ENCODE data around the gene PXDN.
"Not testable (repeated sequence)": the region's sequence is repeated elsewhere in the genome, so short reads cannot be mapped to it uniquely, and the experiment has no call there.

The PXDN gene

GRCh38 chr2:1716014-1716305 lies 28.4 kb downstream of the PXDN start:
- not testable (repeated sequence) for H3K4me1 ChIP-seq (ENCODE audit: control insufficient read depth, low read depth, low read length); H3K4ac ChIP-seq (ENCODE audit: low read depth, low read length); H2AK5ac ChIP-seq (ENCODE audit: low read length); H3K36me3 ChIP-seq (ENCODE audit: control insufficient read depth, insufficient read depth, low read length); H2BK15ac ChIP-seq (replicated peaks; ENCODE audit: low read depth); H3K18ac ChIP-seq (ENCODE audit: low read length); H3K27me3 ChIP-seq (ENCODE audit: insufficient read depth, low read length, poor library complexity); H3K4me2 ChIP-seq (ENCODE audit: low read length); H2BK5ac ChIP-seq (ENCODE audit: low read length); H3K9ac ChIP-seq (ENCODE audit: low read length); H3K56ac ChIP-seq (ENCODE audit: low read length); H4K5ac ChIP-seq (ENCODE audit: low read length); H4K8ac ChIP-seq (ENCODE audit: low read depth, low read length); DNase-seq; H3K4me3 ChIP-seq (ENCODE audit: low read length); H2BK120ac ChIP-seq (ENCODE audit: low read depth, low read length); H3K27ac ChIP-seq (ENCODE audit: low read depth, low read length); H3K23ac ChIP-seq (ENCODE audit: low read length)
- peaks cover 33% of the 10 kb centered on the region for H3K79me2 ChIP-seq (ENCODE audit: control insufficient read depth, insufficient read depth, low read length)
- WGBS (ENCODE audit: extremely low coverage, insufficient coverage, low lambda C conversion rate), result no CpG with 5 or more reads among the region's 2 CpGs
- peaks cover 25% of the 10 kb centered on the region for H3K79me1 ChIP-seq (ENCODE audit: low read length)

- WGBS (ENCODE audit: extremely low coverage, insufficient coverage, low lambda C conversion rate), result no CpG with 5 or more reads among the region's 22 CpGs
- peaks cover 31% of the 10 kb centered on the region for H3K79me2 ChIP-seq (ENCODE audit: control insufficient read depth, insufficient read depth, low read length)
- no peaks in the 10 kb centered on the region for H3K4me1 ChIP-seq (ENCODE audit: control insufficient read depth, low read depth, low read length)
- no peaks in the 10 kb centered on the region for H3K27me3 ChIP-seq (ENCODE audit: insufficient read depth, low read length, poor library complexity)
- DNase-seq, result no peak
- no peak overlapping the region for H3K56ac ChIP-seq (ENCODE audit: low read length)
- H3K79me1 ChIP-seq (ENCODE audit: low read length), result peaks cover 24% of the 10 kb centered on the region
- H3K4me2 ChIP-seq (ENCODE audit: low read length), result no peak overlapping the region
- H3K9ac ChIP-seq (ENCODE audit: low read length), result no peak overlapping the region
- H3K18ac ChIP-seq (ENCODE audit: low read length), result no peak overlapping the region
- H2BK5ac ChIP-seq (ENCODE audit: low read length), result no peak overlapping the region
- no peaks in the 10 kb centered on the region for H3K36me3 ChIP-seq (ENCODE audit: control insufficient read depth, insufficient read depth, low read length)
- no peak overlapping the region for H3K27ac ChIP-seq (ENCODE audit: low read depth, low read length)
- H3K4me3 ChIP-seq (ENCODE audit: low read length), result no peak overlapping the region
- H2AK5ac ChIP-seq (ENCODE audit: low read length), result no peak overlapping the region
- H3K23ac ChIP-seq (ENCODE audit: low read length), result no peak overlapping the region
- no peak overlapping the region for H4K5ac ChIP-seq (ENCODE audit: low read length)
- H2BK120ac ChIP-seq (ENCODE audit: low read depth, low read length), result no peak overlapping the region
- no peak overlapping the region for H4K8ac ChIP-seq (ENCODE audit: low read depth, low read length)
- no peak overlapping the region for H2BK15ac ChIP-seq (replicated peaks; ENCODE audit: low read depth)
- H3K4ac ChIP-seq (ENCODE audit: low read depth, low read length), result no peak overlapping the region
Measured at GRCh38 chr2:1715184-1716013, 28.9 kb downstream of the PXDN start.

- H3K18ac ChIP-seq (ENCODE audit: low read length), result no peak overlapping the region
- WGBS (ENCODE audit: extremely low coverage, insufficient coverage, low lambda C conversion rate), result no CpG with 5 or more reads among the region's 17 CpGs
- no peaks in the 10 kb centered on the region for H3K27me3 ChIP-seq (ENCODE audit: insufficient read depth, low read length, poor library complexity)
- H3K79me2 ChIP-seq (ENCODE audit: control insufficient read depth, insufficient read depth, low read length), result peaks cover 31% of the 10 kb centered on the region
- H3K56ac ChIP-seq (ENCODE audit: low read length), result no peak overlapping the region
- no peak overlapping the region for H3K4me2 ChIP-seq (ENCODE audit: low read length)
- H4K8ac ChIP-seq (ENCODE audit: low read depth, low read length), result no peak overlapping the region
- peaks cover 28% of the 10 kb centered on the region for H3K79me1 ChIP-seq (ENCODE audit: low read length)
- no peak overlapping the region for H2BK15ac ChIP-seq (replicated peaks; ENCODE audit: low read depth)
- no peak overlapping the region for H2AK5ac ChIP-seq (ENCODE audit: low read length)
- H3K9ac ChIP-seq (ENCODE audit: low read length), result no peak overlapping the region
- no peak overlapping the region for H4K5ac ChIP-seq (ENCODE audit: low read length)
- H3K4ac ChIP-seq (ENCODE audit: low read depth, low read length), result no peak overlapping the region
- H3K4me1 ChIP-seq (ENCODE audit: control insufficient read depth, low read depth, low read length), result no peaks in the 10 kb centered on the region
- H3K36me3 ChIP-seq (ENCODE audit: control insufficient read depth, insufficient read depth, low read length), result no peaks in the 10 kb centered on the region
- H2BK120ac ChIP-seq (ENCODE audit: low read depth, low read length), result no peak overlapping the region
- H2BK5ac ChIP-seq (ENCODE audit: low read length), result no peak overlapping the region
- no peak for DNase-seq
- H3K4me3 ChIP-seq (ENCODE audit: low read length), result no peak overlapping the region
- no peak overlapping the region for H3K23ac ChIP-seq (ENCODE audit: low read length)
- no peak overlapping the region for H3K27ac ChIP-seq (ENCODE audit: low read depth, low read length)
Measured at GRCh38 chr2:1714291-1715064, 29.8 kb downstream of the PXDN start.

GRCh38 chr2:1713839-1714236 lies 30.5 kb downstream of the PXDN start:
- no peak for DNase-seq

GRCh38 chr2:1713142-1713838 lies 31.0 kb downstream of the PXDN start:
- Histone ChIP-seq H3K4ac (ENCODE audit: low read depth, low read length) (no peak overlapping the region), H3K4me1 (ENCODE audit: control insufficient read depth, low read depth, low read length) (peaks cover 6% of the 10 kb centered on the region), H3K79me1 (ENCODE audit: low read length) (peaks cover 22% of the 10 kb centered on the region), H3K56ac (ENCODE audit: low read length) (no peak overlapping the region), H3K4me2 (ENCODE audit: low read length) (no peak overlapping the region), H2AK5ac (ENCODE audit: low read length) (no peak overlapping the region), H2BK5ac (ENCODE audit: low read length) (no peak overlapping the region), H4K5ac (ENCODE audit: low read length) (no peak overlapping the region), H3K36me3 (ENCODE audit: control insufficient read depth, insufficient read depth, low read length) (no peaks in the 10 kb centered on the region), H3K79me2 (ENCODE audit: control insufficient read depth, insufficient read depth, low read length) (peaks cover 28% of the 10 kb centered on the region), H2BK120ac (ENCODE audit: low read depth, low read length) (no peak overlapping the region), H3K9ac (ENCODE audit: low read length) (no peak overlapping the region), H3K27ac (ENCODE audit: low read depth, low read length) (no peak overlapping the region), H3K27me3 (ENCODE audit: insufficient read depth, low read length, poor library complexity) (no peaks in the 10 kb centered on the region), H3K23ac (ENCODE audit: low read length) (no peak overlapping the region), H4K8ac (ENCODE audit: low read depth, low read length) (no peak overlapping the region), H2BK15ac (replicated peaks; ENCODE audit: low read depth) (no peak overlapping the region), H3K4me3 (ENCODE audit: low read length) (no peak overlapping the region), H3K18ac (ENCODE audit: low read length) (no peak overlapping the region)
- no CpG with 5 or more reads among the region's 22 CpGs for WGBS (ENCODE audit: extremely low coverage, insufficient coverage, low lambda C conversion rate)
- no peak for DNase-seq

More at GRCh38 chr2:1713839-1714236, 30.5 kb downstream of the PXDN start:
- Histone ChIP-seq H3K4me1 (ENCODE audit: control insufficient read depth, low read depth, low read length) (peaks cover under 1% of the 10 kb centered on the region), H3K9ac (ENCODE audit: low read length) (no peak overlapping the region), H2BK5ac (ENCODE audit: low read length) (no peak overlapping the region), H3K4ac (ENCODE audit: low read depth, low read length) (no peak overlapping the region), H3K27me3 (ENCODE audit: insufficient read depth, low read length, poor library complexity) (no peaks in the 10 kb centered on the region), H3K79me2 (ENCODE audit: control insufficient read depth, insufficient read depth, low read length) (peaks cover 30% of the 10 kb centered on the region), H4K5ac (ENCODE audit: low read length) (no peak overlapping the region), H3K4me2 (ENCODE audit: low read length) (no peak overlapping the region), H2BK15ac (replicated peaks; ENCODE audit: low read depth) (no peak overlapping the region), H3K56ac (ENCODE audit: low read length) (no peak overlapping the region), H3K36me3 (ENCODE audit: control insufficient read depth, insufficient read depth, low read length) (no peaks in the 10 kb centered on the region), H2AK5ac (ENCODE audit: low read length) (no peak overlapping the region), H4K8ac (ENCODE audit: low read depth, low read length) (no peak overlapping the region), H3K4me3 (ENCODE audit: low read length) (no peak overlapping the region), H2BK120ac (ENCODE audit: low read depth, low read length) (no peak overlapping the region), H3K23ac (ENCODE audit: low read length) (no peak overlapping the region), H3K79me1 (ENCODE audit: low read length) (peaks cover 24% of the 10 kb centered on the region), H3K18ac (ENCODE audit: low read length) (no peak overlapping the region), H3K27ac (ENCODE audit: low read depth, low read length) (no peak overlapping the region)
- no CpG with 5 or more reads among the region's 10 CpGs for WGBS (ENCODE audit: extremely low coverage, insufficient coverage, low lambda C conversion rate)

Measured in mesendoderm (in vitro differentiated cells).